GM18511 (cell line): ENCODE measurements around the gene HEPN1.

Source experiments
- ATAC-seq: cut with Tn5 transposase; IDR thresholded peaks from one replicate; pipeline ENCODE4 v1.9.1; 2021; ENCODE audit warnings: mild to moderate bottlenecking, moderate library complexity; ENCODE audit not compliant: unreplicated experiment

Gene HEPN1

DNA sequence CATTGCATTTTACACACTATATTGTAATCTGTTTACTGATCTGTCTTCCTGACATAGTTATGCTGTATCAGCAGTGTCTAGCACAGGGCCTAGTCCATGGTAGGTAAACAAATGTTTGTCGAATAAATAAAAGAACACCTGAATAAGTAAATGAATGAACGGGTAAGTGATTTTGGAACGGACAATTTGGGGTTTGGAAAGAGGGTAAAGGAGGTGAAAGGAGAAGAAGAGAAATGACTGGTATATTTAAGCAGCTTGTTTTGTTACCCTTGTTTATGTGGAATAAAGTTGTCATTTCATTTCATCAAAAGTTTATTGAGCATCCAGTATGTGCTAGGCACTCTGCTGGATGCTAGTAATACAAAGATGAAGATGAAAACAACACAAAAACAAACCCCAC is at the start of gene HEPN1:
HEPN1 (plus strand) TSS at position 301 of the 400 bp plus-strand sequence.
- no peak for ATAC-seq

DNA sequence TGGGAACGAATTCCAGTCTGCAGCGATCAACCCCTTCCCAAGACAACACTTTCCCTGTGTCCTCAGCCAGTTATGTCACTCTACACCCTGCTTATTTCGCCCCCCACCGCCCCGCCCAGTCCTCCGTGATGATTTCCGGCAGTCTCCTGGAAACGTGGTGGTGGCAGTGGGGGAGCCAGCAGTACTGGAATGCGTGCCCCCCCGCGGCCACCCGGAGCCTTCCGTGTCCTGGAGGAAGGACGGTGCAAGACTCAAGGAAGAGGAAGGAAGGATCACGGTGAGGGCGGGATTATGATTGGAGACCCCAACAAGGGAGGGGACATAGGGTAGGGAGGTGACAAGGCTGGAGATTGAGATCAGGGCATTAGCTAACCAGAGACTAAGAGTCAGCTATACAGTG is 49.7 kb upstream of the HEPN1 start:
- ATAC-seq: no peak

GRCh38 chr11:124869856-124870387 is 49.1 kb upstream of the HEPN1 start:
- no peak for ATAC-seq

DNA sequence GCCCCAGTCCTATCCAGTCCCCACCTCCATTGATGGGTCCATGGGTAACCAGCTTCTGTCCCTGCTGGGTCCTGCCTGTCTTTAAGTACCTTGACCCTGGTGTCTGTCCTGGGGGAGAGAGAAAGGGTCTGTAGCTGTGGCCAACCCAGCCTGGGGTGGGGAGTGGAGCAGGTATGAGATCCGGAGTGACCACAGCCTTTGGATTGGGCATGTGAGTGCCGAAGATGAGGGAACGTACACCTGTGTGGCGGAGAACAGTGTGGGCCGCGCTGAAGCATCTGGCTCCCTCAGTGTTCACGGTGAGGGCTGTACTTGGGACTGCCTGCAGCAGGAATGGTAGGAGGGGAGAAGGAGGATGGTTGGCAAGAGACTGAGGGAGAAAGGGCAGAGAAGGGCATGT is 48.6 kb upstream of the HEPN1 start:
- ATAC-seq: no peak

GRCh38 chr11:124872280-124872679 is 46.8 kb upstream of the HEPN1 start:
- no peak for ATAC-seq

DNA sequence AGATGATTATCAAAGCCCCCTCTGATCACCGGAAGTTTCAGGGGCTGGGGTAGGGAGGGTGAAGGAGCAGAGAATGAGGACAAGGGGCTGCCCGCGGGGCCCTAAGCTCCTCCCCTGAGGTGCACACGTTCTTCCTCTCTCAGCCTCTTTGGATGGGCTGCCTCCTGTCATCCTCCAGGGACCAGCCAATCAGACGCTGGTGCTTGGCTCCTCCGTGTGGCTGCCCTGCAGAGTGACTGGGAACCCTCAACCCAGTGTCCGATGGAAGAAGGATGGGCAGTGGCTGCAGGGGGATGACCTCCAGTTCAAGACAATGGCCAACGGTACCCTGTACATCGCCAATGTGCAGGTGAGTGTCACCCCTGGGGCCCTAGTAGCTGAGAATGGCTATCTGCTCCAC is 46.3 kb upstream of the HEPN1 start:
- ATAC-seq: no peak

DNA sequence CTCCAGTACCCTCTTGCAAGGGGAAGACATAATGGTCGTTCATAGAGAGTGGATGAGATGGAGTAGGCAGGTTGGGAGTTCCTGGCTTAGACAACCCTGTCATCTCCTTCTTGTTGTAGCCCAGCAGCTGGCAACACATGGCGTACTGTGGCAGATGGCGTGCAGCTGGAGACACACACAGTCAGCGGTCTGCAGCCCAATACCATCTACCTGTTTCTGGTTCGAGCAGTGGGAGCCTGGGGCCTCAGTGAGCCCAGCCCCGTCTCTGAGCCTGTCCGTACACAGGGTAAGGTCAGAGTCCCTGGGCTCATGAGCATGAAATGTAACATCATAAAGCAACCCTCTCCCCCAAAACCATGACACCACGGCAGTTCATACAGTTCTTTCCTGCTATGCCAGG is 45.1 kb upstream of the HEPN1 start:
- no peak for ATAC-seq

GRCh38 chr11:124874571-124875255 is 44.3 kb upstream of the HEPN1 start:
- ATAC-seq: no peak

DNA sequence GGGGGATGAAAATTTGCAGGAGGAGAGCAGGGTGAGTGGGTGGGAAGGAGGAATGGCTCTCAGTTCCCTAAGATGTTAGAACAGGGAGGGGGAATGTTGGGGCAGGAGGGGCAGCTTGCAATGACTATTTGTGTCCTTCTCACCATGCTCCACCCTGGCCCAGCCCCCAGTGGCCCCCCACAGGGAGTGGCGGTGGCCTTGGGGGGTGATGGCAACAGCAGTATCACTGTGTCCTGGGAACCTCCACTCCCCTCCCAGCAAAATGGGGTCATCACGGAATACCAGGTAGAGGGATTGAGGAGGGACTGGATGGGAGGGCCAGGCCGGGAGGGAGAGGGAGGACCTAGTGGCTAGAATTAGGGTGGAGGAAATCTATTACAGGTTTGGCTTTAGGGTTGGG is 43.6 kb upstream of the HEPN1 start:
- no peak for ATAC-seq

GRCh38 chr11:124875943-124876817 is 42.9 kb upstream of the HEPN1 start:
- peak; percentile 92 for ATAC-seq

DNA sequence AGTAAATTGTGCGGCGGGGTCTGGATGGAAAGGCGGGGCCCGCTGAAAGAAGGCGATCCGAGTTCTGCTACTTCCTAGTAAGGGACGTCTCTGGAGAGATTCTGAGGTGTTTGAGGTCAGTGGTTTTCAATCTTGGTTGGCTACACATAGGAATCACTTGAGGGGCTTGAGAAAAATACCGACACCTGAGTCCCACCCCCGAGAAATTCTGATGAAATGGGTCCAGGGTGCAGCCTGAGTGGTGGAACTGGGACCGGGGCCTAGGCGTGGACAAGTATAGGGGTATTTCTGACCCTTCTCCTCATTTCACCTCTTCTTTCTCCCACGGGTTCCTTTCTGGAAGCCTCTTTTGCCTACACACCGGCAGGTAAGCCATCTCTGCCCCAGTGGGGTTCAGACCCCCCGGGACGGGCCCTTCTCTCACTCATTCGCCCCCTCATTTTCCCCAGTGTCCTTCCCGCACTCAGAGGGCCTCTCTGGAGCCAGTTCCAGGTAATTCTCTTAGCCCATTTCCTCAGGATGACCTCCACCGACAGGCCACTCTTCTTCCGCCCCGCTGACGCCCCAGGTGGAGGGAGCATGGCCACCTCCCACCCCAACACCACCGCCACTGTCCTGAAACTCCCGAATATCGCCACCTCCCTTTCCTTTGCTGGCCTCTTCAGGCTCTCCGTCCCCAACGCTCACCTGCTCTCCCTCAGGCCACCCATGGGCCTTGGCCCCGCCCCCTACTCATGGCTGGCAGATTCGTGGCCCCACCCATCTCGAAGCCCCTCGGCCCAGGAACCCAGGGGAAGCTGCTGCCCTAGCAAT is 42.0 kb upstream of the HEPN1 start:
- no peak for ATAC-seq

- no peak for ATAC-seq
These were observed 41.5 kb upstream of the HEPN1 start for GRCh38 chr11:124877631-124877909.

GRCh38 chr11:124877910-124878758 is 40.9 kb upstream of the HEPN1 start:
- ATAC-seq: no peak

GRCh38 chr11:124878759-124879492 is 40.1 kb upstream of the HEPN1 start:
- ATAC-seq: no peak

- ATAC-seq: no peak
These were observed 39.4 kb upstream of the HEPN1 start for GRCh38 chr11:124879493-124880289.

GRCh38 chr11:124880290-124880611 is 38.8 kb upstream of the HEPN1 start:
- no peak for ATAC-seq

DNA sequence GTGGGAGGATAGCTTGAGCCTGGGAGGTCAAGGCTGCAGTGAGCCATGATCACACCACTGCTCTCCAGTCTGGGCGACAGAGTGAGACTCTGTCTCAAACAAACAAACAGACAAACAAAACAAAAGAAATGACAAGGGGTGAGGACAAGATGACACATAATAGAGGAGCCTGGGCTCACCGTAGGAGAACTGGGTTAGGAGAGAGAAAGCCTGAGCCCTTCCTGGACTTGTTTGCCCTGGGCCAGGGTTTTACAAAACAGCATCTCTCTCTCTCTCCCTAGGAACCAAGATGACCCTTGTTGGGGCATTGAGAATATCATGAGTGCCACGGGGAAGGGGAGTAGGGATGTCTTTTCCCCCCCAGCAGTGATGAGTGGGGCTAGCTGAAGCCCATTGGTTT is 38.1 kb upstream of the HEPN1 start:
- no peak for ATAC-seq

GRCh38 chr11:124882339-124883071 is 36.5 kb upstream of the HEPN1 start:
- ATAC-seq: no peak

DNA sequence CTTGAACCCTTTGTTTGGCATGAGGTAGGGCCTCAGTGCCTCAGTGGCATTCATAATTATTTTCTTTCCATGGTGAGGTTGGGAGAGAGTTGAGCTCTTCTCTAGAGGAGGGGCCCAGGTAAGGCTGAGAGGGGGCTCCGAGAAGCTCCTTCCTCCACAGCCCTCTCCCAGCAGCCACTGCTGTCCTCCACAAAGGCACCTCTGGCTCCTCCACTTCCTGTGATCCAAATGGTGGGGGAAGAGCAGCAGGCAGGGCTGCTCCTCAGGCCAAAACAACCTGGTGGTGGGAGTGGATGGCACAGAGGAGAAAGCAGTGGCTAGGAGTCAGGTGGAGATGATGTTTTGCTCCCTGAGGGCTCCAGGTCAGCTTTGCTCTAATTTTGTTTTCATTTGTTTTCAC is 34.7 kb upstream of the HEPN1 start:
- ATAC-seq: no peak
